Endothelial cell (in vitro differentiated cells): ENCODE data around the gene CDH26. TPM values are rescaled to one million over a fixed set of nuclear protein-coding genes. Genes with fewer than 3 reads are reported as not detected.

Source experiments
- DNase-seq: peaks from one replicate; pipeline ENCODE4 v3.0.0; 2021; ENCODE audit warnings: low spot score
- H3K27ac Mint-ChIP-seq: one replicate; pipeline ENCODE4 v1.8.0; 2021; ENCODE audit warnings: mixed read lengths, inconsistent platforms; ENCODE audit not compliant: unreplicated experiment
- H3K27me3 Mint-ChIP-seq: one replicate; pipeline ENCODE4 v1.8.0; 2021; ENCODE audit warnings: mild to moderate bottlenecking, moderate library complexity, mixed read lengths, inconsistent platforms; ENCODE audit not compliant: unreplicated experiment
- H3K36me3 Mint-ChIP-seq: one replicate; pipeline ENCODE4 v1.8.0; 2021; ENCODE audit warnings: mild to moderate bottlenecking, low read depth, mixed read lengths, inconsistent platforms; ENCODE audit not compliant: unreplicated experiment
- H3K4me1 Mint-ChIP-seq: one replicate; pipeline ENCODE4 v1.8.0; 2021; ENCODE audit warnings: mild to moderate bottlenecking, mixed read lengths, inconsistent platforms; ENCODE audit not compliant: unreplicated experiment
- H3K4me3 Mint-ChIP-seq: one replicate; pipeline ENCODE4 v1.8.0; 2021; ENCODE audit warnings: mild to moderate bottlenecking, mixed read lengths, inconsistent platforms; ENCODE audit not compliant: unreplicated experiment
- H3K9me3 Mint-ChIP-seq: one replicate; pipeline ENCODE4 v1.8.0; 2021; ENCODE audit warnings: mixed read lengths, inconsistent platforms; ENCODE audit not compliant: unreplicated experiment
- CTCF ChIP-seq: fragments of 200-600 bp; sonication (generic); IDR thresholded peaks from one replicate; pipeline ENCODE4 v1.5.0; 2021; ENCODE audit warnings: antibody characterized with exemption; ENCODE audit not compliant: unreplicated experiment
- total RNA-seq: library from RNA; stranded (reverse); fragmentation: NEBNext Ultra II Directional; extraction: Animal tissue kit (Norgen Biotek cat#: 25700); gene quantifications from one replicate; pipeline ENCODE4 v1.2.1, GENCODE V29; 2021; ENCODE audit not compliant: unreplicated experiment

Gene CDH26
- total RNA-seq, 1 donor from 2014 or later: 5.4 TPM

DNA sequence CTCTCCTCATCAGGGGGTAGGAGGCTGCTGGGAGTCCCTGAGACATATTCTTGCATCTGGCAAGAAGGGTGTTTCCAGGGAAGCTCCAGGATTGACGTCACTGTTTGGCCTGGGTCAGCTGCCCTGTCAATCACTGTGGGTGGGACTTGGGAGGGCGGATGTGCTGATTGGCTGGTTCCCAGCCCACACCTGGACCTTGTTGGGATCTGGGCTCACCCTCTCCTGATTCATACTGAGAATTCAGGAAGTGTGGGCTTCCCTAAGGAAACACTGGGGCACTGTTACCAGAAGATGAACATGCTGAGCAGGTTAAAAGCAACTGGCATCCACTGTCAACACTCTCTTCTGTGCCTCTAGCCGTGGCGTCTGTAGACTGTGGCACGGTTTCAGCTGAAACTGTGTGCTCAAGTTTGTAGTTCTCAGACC, 36.5 kb downstream of the CDH26 start:
- DNase-seq: peak; percentile 63
- Mint-ChIP-seq H3K27ac (peak overlapping the region; percentile 98), H3K27me3 (no peaks in the 10 kb centered on the region), H3K4me3 (peak overlapping the region; percentile 47), H3K36me3 (peaks cover 8% of the 10 kb centered on the region), H3K9me3 (no peaks in the 10 kb centered on the region), H3K4me1 (peaks cover 20% of the 10 kb centered on the region)
- no peak for TF ChIP-seq CTCF

DNA sequence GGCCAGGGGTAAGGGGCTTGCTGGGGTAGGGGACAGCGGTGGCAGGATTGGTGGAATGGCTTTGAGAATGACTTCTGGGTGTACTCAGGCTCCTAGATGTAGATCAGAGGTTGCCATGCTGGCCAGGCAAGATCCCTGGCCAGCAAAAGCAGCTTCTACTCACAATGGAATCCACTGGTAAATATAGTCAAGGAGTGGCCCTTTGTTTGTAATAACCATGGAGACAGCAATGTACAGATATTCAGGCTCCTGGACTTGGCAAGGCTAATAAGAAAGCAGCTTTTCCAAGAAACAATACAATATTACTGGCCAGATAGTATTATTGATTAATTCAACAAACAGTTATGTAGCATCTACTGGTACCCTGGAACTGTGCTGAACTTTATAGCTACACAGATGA, 37.9 kb downstream of the CDH26 start:
- peaks cover 20% of the 10 kb centered on the region for H3K4me1 Mint-ChIP-seq
- TF ChIP-seq CTCF: no peak
- peaks cover 8% of the 10 kb centered on the region for H3K36me3 Mint-ChIP-seq
- H3K27ac Mint-ChIP-seq: no peak overlapping the region
- no peaks in the 10 kb centered on the region for H3K27me3 Mint-ChIP-seq
- no peaks in the 10 kb centered on the region for H3K9me3 Mint-ChIP-seq
- DNase-seq: no peak
- H3K4me3 Mint-ChIP-seq: no peak overlapping the region

- Mint-ChIP-seq H3K27ac (no peak overlapping the region), H3K36me3 (peaks cover 8% of the 10 kb centered on the region), H3K4me1 (peaks cover 20% of the 10 kb centered on the region), H3K27me3 (no peaks in the 10 kb centered on the region), H3K4me3 (no peak overlapping the region), H3K9me3 (no peaks in the 10 kb centered on the region)
- DNase-seq: no peak
- no peak for TF ChIP-seq CTCF
Observed at GRCh38 chr20:59997896-59998295, 39.7 kb downstream of the CDH26 start.

- no peak overlapping the region for H3K4me3 Mint-ChIP-seq
- DNase-seq: no peak
- H3K4me1 Mint-ChIP-seq: peaks cover 10% of the 10 kb centered on the region
- H3K36me3 Mint-ChIP-seq: peaks cover 8% of the 10 kb centered on the region
- H3K27ac Mint-ChIP-seq: no peak overlapping the region
- no peaks in the 10 kb centered on the region for H3K27me3 Mint-ChIP-seq
- no peaks in the 10 kb centered on the region for H3K9me3 Mint-ChIP-seq
- no peak for TF ChIP-seq CTCF
Observed at GRCh38 chr20:59999502-59999901, 41.3 kb downstream of the CDH26 start.

GRCh38 chr20:60000271-60001042, 42.2 kb downstream of the CDH26 start:
- H3K4me3 Mint-ChIP-seq: no peak overlapping the region
- TF ChIP-seq CTCF: no peak
- peaks cover 1% of the 10 kb centered on the region for H3K4me1 Mint-ChIP-seq
- H3K9me3 Mint-ChIP-seq: no peaks in the 10 kb centered on the region
- H3K27me3 Mint-ChIP-seq: no peaks in the 10 kb centered on the region
- no peak for DNase-seq
- H3K27ac Mint-ChIP-seq: no peak overlapping the region
- peaks cover 8% of the 10 kb centered on the region for H3K36me3 Mint-ChIP-seq
